Panc1 (cell line): ENCODE data around the gene SLC3A2. TPM values are rescaled to one million over a fixed set of nuclear protein-coding genes. Genes with fewer than 3 reads are reported as not detected.

ENCODE experiments used
- ATAC-seq: fragments of 200-7000 bp; cut with Tn5 transposase; 2 replicates; pipeline ENCODE4 v1.9.1; 2020; ENCODE audit warnings: mild to moderate bottlenecking, moderate library complexity
- BruUV-seq: library from RNA; stranded (reverse); fragments of 400-500 nt; replicated peaks from 2 replicates; lab custom pipeline; 2021; lab: Mats Ljungman, UMichigan
- CTCF ChIA-PET: fragments of 300-600 bp; sonication (Branson Sonifier 250); formaldehyde crosslinking; loops from one replicate; lab custom pipeline; 2022; ENCODE audit warnings: antibody characterized with exemption; lab: Charles Lee
- POLR2A ChIA-PET: fragments of 300-600 bp; sonication (Branson Sonifier 250); formaldehyde crosslinking; loops from one replicate; lab custom pipeline; 2022; ENCODE audit warnings: antibody characterized with exemption; lab: Charles Lee
- DNase-seq: peaks from one replicate; pipeline ENCODE4 v3.0.0-alpha.2; 2010; ENCODE audit warnings: low read depth, low spot score
- H3K27ac ChIP-seq: 2 replicates; pipeline ENCODE4 v1.5.1; 2011; ENCODE audit warnings: mild to moderate bottlenecking, low read length, inconsistent platforms
- H3K27me3 ChIP-seq: fragments of 200-500 bp; sonication (Bioruptor generic); 2 replicates; pipeline ENCODE4 v1.6.0; 2014; ENCODE audit warnings: low read length, inconsistent platforms; ENCODE audit not compliant: control insufficient read depth, insufficient read depth
- H3K36me3 ChIP-seq: fragments of 200-500 bp; sonication (Bioruptor generic); 2 replicates; pipeline ENCODE4 v1.5.1; 2014; ENCODE audit warnings: inconsistent platforms, mild to moderate bottlenecking, low read length, moderate library complexity; ENCODE audit not compliant: control insufficient read depth, insufficient read depth
- H3K4me1 ChIP-seq: 2 replicates; pipeline ENCODE4 v1.5.1; 2011; ENCODE audit warnings: inconsistent platforms, mild to moderate bottlenecking, low read length, moderate library complexity; ENCODE audit not compliant: control insufficient read depth, insufficient read depth
- H3K4me3 ChIP-seq, 2 experiments: 2 replicates each; pipeline ENCODE4 v1.5.1; 2011 to 2012; ENCODE audit warnings: low read depth in 2 of 2, low read length in 2 of 2, mild to moderate bottlenecking in 2 of 2, inconsistent platforms in 1 of 2, moderate library complexity in 1 of 2
- H3K9me3 ChIP-seq: fragments of 200-500 bp; sonication (Bioruptor generic); 2 replicates; pipeline ENCODE4 v1.5.1; 2014; ENCODE audit warnings: low read depth, mild to moderate bottlenecking, inconsistent platforms, low read length, moderate library complexity; ENCODE audit not compliant: control insufficient read depth, insufficient read depth
- POLR2AphosphoS5 ChIP-seq: IDR thresholded peaks from 2 replicates; pipeline ENCODE4 v1.6.1; 2012; ENCODE audit warnings: mild to moderate bottlenecking, low read depth, low read length, moderate library complexity
- SIN3A ChIP-seq: IDR thresholded peaks from 2 replicates; pipeline ENCODE4 v1.6.1; 2012; ENCODE audit warnings: low read depth, mild to moderate bottlenecking, low read length, moderate library complexity, borderline replicate concordance; ENCODE audit not compliant: insufficient read depth
- TCF7L2 ChIP-seq: IDR thresholded peaks from 2 replicates; pipeline ENCODE4 v1.6.1; 2011; ENCODE audit warnings: mild to moderate bottlenecking, low read depth, low read length, inconsistent platforms
- in situ Hi-C: cut with HindIII; loops from 2 replicates; pipeline ENCODE4 v1.10.0; 2016; ENCODE audit warnings: low sequenced_read_pairs, low pct_unique_long_range_greater_than_20kb
- intact Hi-C: fragments of 100-400 bp; cut with micrococcal nuclease; formaldehyde crosslinking; loops from one replicate; pipeline ENCODE4 v1.10.0; 2022; ENCODE audit not compliant: unreplicated experiment
- total RNA-seq: library from RNA; stranded (reverse); gene quantifications from one replicate; pipeline ENCODE4 v1.2.1, GENCODE V29; 2021; ENCODE audit not compliant: unreplicated experiment
- TF ChIP-seq, protein P1 (sequence below): fragments of 450-650 bp; IDR thresholded peaks from 2 replicates; pipeline ENCODE4 v1.5.1; 2017; ENCODE audit warnings: mild to moderate bottlenecking
- TF ChIP-seq, protein P2 (sequence below), 2 experiments: IDR thresholded peaks; 2 replicates each; pipeline ENCODE4 v1.6.1; 2011 to 2012; ENCODE audit warnings: low read depth in 2 of 2, control low read depth in 1 of 2, low read length in 1 of 2, mild to moderate bottlenecking in 1 of 2, moderate library complexity in 1 of 2; ENCODE audit not compliant: insufficient read depth in 1 of 2

The SLC3A2 gene
- total RNA-seq, 1 experiment from 2014 or later, result 184 TPM

- intact Hi-C loops (no loop called here), in situ Hi-C loops (no loop called here)
- H3K36me3 ChIP-seq, result peaks cover 7% of the 10 kb centered on the region
- BruUV-seq, result no TSS peak
- no peaks in the 10 kb centered on the region for H3K9me3 ChIP-seq
- no peak overlapping the region for H3K4me3 ChIP-seq
- H3K27me3 ChIP-seq, result no peaks in the 10 kb centered on the region
- no peak for DNase-seq
- TF ChIP-seq, protein P1, sequence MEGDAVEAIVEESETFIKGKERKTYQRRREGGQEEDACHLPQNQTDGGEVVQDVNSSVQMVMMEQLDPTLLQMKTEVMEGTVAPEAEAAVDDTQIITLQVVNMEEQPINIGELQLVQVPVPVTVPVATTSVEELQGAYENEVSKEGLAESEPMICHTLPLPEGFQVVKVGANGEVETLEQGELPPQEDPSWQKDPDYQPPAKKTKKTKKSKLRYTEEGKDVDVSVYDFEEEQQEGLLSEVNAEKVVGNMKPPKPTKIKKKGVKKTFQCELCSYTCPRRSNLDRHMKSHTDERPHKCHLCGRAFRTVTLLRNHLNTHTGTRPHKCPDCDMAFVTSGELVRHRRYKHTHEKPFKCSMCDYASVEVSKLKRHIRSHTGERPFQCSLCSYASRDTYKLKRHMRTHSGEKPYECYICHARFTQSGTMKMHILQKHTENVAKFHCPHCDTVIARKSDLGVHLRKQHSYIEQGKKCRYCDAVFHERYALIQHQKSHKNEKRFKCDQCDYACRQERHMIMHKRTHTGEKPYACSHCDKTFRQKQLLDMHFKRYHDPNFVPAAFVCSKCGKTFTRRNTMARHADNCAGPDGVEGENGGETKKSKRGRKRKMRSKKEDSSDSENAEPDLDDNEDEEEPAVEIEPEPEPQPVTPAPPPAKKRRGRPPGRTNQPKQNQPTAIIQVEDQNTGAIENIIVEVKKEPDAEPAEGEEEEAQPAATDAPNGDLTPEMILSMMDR, result no peak
- TF ChIP-seq SIN3A, result no peak
- TF ChIP-seq TCF7L2, result no peak
- TF ChIP-seq POLR2AphosphoS5, result no peak
- TF ChIP-seq, protein P2, sequence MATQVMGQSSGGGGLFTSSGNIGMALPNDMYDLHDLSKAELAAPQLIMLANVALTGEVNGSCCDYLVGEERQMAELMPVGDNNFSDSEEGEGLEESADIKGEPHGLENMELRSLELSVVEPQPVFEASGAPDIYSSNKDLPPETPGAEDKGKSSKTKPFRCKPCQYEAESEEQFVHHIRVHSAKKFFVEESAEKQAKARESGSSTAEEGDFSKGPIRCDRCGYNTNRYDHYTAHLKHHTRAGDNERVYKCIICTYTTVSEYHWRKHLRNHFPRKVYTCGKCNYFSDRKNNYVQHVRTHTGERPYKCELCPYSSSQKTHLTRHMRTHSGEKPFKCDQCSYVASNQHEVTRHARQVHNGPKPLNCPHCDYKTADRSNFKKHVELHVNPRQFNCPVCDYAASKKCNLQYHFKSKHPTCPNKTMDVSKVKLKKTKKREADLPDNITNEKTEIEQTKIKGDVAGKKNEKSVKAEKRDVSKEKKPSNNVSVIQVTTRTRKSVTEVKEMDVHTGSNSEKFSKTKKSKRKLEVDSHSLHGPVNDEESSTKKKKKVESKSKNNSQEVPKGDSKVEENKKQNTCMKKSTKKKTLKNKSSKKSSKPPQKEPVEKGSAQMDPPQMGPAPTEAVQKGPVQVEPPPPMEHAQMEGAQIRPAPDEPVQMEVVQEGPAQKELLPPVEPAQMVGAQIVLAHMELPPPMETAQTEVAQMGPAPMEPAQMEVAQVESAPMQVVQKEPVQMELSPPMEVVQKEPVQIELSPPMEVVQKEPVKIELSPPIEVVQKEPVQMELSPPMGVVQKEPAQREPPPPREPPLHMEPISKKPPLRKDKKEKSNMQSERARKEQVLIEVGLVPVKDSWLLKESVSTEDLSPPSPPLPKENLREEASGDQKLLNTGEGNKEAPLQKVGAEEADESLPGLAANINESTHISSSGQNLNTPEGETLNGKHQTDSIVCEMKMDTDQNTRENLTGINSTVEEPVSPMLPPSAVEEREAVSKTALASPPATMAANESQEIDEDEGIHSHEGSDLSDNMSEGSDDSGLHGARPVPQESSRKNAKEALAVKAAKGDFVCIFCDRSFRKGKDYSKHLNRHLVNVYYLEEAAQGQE (IDR thresholded peaks at IDR 0.05; ENCODE audit: insufficient read depth in 1 of 2, low read depth in 2 of 2, low read length in 1 of 2), result no peak
- POLR2A ChIA-PET, result no interaction called here
- H3K4me1 ChIP-seq, result peaks cover 14% of the 10 kb centered on the region
- no peak overlapping the region for H3K27ac ChIP-seq
- no peak for ATAC-seq
- CTCF ChIA-PET, result interaction anchor here (0.6 kb wide), 1 partner anchor 18 kb away, joined by 4 read pairs; no protein-coding TSS in a partner anchor
Measured at GRCh38 chr11:62847767-62848314, 32.9 kb upstream of the SLC3A2 start.

DNA sequence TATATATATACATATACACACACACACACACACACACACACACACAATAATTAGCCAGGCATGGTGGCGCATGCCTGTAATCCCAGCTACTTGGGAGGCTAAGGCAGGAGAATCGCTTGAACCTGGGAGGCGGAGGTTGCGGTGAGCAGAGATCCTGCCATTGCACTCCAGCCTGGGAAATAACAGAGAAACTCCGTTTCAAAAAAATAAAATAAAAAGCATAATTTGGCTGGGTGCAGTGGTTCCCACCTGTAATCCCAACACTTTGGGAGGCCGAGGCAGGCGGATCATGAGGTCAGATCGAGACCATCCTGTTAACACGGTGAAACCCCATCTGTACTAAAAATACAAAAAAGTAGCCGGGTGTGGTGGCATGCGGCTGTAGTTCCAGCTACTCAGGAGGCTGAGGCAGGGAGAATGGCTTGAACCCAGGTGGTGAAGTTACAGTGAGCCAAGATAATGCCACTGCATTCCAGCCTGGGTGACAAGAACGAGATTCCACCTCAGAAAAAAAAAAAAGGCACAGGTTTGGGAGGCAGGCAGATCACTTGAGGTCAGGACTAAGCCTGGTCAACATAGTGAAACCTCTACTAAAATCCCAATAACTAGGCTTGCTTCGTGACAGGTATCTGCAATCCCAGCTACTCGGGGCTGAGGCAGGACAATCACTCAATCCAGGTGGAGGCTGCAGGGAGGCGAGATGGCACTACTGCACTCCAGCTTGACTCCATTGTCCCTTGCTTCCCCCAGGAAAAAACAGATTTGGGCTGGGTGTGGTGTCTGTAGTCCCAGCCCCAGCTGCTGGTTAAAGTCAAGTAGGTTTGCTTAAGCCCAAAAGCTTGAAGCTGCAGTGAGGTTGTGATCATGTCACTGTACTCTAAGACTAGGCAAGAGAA is 29.5 kb upstream of the SLC3A2 start:
- H3K27ac ChIP-seq, result peak overlapping the region; percentile 37; the same call in 1 of the 2 replicates
- no TSS peak for BruUV-seq

More for the DNA sequence above, 29.5 kb upstream of the SLC3A2 start:
- TF ChIP-seq, protein P2 (IDR thresholded peaks at IDR 0.05; ENCODE audit: insufficient read depth in 1 of 2, low read depth in 2 of 2, low read length in 1 of 2), result peak in 1 of 2 experiments; percentile 31; a peak in 1 of 4 replicates
- TF ChIP-seq POLR2AphosphoS5 (0 out of 2 replicates have a peak, but pooled peaks have one; percentile 74), SIN3A (peak; percentile 76; the same call in 1 of the 2 replicates), TCF7L2 (no peak)
- ChIA-PET CTCF (interaction anchor here (0.7 kb wide), 3 partner anchors 12 to 30 kb away, joined by 4 to 6 read pairs (median 4); partner anchors contain the start of gene SLC3A2), POLR2A (interaction anchor here (0.6 to 3.5 kb wide), 6 partner anchors 10 to 883 kb away, joined by 3 to 19 read pairs (median 4); partner anchors contain the start of gene ZBTB3)
- Histone ChIP-seq H3K27me3 (no peaks in the 10 kb centered on the region), H3K9me3 (no peaks in the 10 kb centered on the region), H3K36me3 (peaks cover 31% of the 10 kb centered on the region), H3K4me3 (no peak overlapping the region), H3K4me1 (peaks cover 27% of the 10 kb centered on the region)
- in situ Hi-C loops (no loop called here), intact Hi-C loops (no loop called here)
- DNase-seq (no peak), ATAC-seq (peak; percentile 27)
